ENCODE data around the gene SLC45A1.

Gene SLC45A1

DNA sequence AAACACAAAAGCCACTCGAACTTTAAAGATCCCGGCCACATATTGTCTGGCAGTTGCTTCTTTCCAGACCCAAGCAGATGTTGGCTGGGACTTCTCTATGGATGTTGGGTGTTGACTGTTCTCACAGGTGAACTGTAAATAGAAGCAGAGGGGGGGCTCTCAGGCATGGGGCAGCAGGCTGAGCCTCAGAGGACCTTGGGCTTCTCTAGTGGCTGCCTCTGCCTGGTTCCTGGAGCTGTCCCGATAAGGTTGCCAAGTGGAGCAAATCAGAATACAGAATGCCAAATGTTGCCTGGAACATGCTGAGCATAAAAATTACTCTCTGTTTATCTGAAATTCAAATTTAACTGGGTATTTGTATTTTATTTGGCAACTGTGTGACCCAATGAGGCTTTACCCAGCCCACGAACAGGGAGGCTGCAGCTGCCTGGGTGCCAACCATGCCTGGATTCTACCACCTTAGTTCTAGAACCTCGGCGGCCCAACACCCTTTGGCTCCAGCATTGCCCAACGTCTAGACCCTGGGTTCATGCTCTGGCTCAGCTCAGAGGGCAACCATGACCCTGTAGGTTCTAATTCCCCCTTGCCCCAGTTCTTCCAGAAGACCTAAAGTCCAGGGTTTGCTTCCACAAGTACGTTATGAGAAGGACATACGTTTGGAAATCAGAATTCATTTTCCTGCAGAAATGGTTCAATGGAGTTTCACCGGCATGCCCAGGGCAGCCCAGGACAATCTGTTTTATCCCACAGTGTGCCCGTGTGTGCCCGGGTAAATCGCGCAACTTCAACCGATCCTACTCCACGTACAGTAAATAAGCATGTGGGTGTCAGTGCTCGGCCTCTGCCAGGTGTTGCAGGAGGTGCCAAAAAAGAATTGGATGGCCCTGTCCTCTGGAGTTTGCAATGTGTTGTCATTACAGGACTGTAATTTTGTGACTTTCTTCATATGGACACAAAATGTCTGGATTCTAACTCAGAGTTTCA lies 5.4 kb upstream of the SLC45A1 start:
- H3K27ac ChIP-seq, result peak overlapping the region; percentile 1; the same call in 1 of the 2 replicates
- TF ChIP-seq ZFX (IDR thresholded peaks at IDR 0.05), result no peak
- TF ChIP-seq, protein P1, sequence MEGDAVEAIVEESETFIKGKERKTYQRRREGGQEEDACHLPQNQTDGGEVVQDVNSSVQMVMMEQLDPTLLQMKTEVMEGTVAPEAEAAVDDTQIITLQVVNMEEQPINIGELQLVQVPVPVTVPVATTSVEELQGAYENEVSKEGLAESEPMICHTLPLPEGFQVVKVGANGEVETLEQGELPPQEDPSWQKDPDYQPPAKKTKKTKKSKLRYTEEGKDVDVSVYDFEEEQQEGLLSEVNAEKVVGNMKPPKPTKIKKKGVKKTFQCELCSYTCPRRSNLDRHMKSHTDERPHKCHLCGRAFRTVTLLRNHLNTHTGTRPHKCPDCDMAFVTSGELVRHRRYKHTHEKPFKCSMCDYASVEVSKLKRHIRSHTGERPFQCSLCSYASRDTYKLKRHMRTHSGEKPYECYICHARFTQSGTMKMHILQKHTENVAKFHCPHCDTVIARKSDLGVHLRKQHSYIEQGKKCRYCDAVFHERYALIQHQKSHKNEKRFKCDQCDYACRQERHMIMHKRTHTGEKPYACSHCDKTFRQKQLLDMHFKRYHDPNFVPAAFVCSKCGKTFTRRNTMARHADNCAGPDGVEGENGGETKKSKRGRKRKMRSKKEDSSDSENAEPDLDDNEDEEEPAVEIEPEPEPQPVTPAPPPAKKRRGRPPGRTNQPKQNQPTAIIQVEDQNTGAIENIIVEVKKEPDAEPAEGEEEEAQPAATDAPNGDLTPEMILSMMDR (conservative IDR thresholded peaks at IDR 0.05), result no peak

DNA sequence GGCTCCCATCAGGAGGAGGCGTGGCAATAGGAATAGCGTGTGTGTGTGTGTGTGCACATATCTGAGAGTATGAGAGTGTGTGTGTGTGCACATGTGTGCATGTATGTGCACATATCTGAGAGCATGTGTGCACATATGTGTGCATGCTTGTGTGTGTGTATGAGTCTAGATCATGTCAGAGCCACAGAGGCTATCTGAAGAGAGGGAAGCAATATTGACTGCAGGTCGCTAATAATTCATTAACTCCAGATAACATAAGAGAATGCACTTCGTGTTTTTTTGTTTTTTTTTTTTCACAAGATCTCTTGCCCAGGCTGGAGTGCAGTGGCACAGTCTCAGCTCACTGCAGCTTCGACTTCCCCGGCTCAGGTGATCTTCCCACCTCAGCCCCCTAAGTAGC lies 4.7 kb upstream of the SLC45A1 start:
- H3K27ac ChIP-seq, result peak overlapping the region; percentile 4
- no peak for TF ChIP-seq ZFX (IDR thresholded peaks at IDR 0.05)
- TF ChIP-seq, protein P1 (conservative IDR thresholded peaks at IDR 0.05), result no peak

DNA sequence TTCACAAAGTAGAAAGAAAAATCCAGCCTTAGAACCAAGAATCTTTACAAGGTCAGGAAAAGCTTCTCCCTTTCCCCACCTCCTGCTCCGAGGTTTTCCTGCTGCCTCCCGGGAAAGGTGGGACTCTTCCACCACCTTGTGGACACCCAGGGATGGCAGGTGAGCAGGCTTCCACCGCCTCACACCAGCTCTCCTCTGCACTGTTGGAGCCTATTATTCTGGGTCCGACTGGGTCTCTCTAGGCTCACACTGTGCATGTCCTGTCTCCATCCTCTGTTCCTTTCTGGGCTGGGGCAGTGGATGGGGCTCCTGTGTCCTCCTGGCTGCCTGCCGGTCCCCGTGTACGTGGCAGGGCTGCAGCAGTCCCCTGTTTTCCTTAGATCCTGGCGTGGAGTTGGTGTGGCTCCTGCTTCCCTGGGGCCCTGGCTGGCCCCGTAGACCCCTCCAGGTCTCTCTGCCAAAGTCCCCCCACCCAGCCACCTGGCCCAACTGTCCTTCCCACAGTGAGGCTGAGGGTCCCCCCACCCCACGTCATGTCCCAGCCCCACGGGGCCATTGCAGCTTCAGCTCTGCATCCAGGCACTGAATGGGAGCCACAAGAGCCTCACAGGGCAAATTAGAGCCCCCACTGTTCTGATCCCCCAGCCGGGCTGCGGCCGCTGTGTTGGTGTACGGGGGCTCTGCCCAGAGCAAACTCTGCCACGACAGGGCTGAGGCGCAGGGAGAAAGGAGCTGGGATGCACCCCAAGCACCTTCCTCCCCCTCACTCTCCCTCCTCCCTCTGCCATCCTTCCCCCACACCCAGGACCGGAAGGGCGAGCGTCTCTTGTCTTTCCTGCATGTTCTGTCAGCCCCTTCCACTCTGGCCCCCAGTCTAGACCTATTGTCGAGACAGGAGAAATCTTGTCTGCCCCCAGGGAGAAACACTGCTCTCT lies 3.3 kb upstream of the SLC45A1 start:
- peak overlapping the region; percentile 4; the same call in 1 of the 2 replicates for H3K27ac ChIP-seq
- TF ChIP-seq, protein P1 (conservative IDR thresholded peaks at IDR 0.05), result peak; percentile 94
- no peak for TF ChIP-seq ZFX (IDR thresholded peaks at IDR 0.05)

DNA sequence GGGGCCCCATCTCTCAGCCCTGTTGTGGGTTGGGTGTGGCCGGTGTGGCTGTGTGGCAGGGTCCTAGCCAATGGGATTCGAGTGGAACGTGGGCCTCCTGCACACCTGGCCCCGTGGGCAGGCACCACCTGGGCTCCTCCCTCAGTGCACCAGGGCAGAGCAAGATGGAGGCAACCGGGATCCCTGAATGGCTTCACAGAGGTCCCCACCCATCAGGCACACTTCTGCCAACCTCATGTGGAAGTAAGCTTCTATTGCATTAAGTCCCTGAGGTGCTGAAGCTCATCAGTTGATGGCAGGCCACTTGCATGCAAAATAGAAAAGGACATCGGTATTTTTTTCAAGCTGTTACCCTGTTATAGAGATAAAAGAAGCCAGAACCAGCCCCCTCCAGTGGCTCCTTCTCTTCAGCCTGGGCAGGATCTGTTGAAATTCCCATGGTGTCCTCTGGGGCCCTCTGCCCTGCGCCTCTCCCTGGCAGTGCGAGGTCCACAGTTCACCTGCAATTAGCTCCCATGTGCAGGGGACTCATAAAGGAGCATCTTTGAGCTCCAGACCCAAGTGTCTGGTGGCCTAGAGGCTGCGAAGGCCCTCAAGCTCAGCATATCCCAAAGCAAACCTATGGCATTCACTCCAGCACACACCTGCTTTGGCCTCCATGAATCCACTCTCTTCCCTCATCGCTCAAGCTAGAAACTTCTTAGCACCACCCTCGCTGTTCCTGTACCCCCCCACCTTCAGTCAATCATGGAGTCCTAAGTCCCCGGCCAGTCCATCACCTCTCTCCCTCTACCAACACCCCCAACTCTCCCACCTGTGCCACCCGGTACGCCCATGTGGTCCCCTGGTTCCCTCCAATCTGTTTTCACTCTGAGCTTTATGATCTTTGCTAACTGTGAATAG lies 2.1 kb upstream of the SLC45A1 start:
- TF ChIP-seq, protein P1 (conservative IDR thresholded peaks at IDR 0.05), result no peak
- no peak for TF ChIP-seq ZFX (IDR thresholded peaks at IDR 0.05)

DNA sequence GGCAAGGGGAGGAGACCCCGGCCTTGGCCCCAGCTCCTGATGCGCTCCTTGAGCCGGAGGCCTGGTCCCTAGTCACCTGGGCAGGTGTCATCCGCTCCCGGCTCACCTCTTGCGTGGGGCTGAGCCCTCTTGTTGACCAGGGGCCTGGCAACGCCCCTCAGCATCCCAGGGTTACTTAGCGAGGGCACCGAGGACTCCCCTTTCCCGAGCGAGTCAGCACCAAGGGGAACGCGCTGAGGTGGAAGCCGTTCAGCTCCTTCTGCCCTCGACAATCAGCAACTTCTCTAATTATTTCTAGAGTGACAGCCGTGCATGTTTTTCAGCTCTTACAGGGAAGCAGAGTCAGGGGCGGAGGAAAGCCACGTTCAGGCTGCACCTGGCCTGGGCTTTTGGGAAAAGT lies 522 bp downstream of the SLC45A1 start:
- TF ChIP-seq ZFX (IDR thresholded peaks at IDR 0.05), result no peak
- TF ChIP-seq, protein P1 (conservative IDR thresholded peaks at IDR 0.05), result no peak
- H3K27ac ChIP-seq, result peak overlapping the region; percentile 8; the same call in 1 of the 2 replicates

More for the DNA sequence above, 2.1 kb upstream of the SLC45A1 start:
- no peak overlapping the region for H3K27ac ChIP-seq

DNA sequence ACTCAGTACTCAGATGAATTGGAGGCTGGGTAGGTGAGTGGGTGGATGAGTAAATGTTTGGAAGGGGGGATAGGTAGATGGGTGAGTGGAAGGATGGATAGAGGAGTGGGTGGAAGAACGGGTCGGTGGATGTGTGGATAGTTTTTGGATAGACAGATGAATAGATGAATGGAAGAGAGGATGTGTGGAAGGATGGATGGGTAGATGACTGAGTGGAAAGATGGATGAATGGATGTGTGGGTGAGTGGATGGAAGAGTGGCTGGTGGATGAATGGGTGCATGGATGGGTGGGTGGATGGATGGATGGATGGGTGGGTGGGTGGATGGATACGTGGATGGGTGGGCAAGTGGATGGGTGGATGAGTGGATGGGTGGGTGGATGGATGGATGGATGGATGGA lies 3.7 kb downstream of the SLC45A1 start:
- no peak for TF ChIP-seq ZFX (IDR thresholded peaks at IDR 0.05)
- TF ChIP-seq, protein P1 (conservative IDR thresholded peaks at IDR 0.05), result no peak

More for the DNA sequence above, 3.7 kb downstream of the SLC45A1 start:
- no peak overlapping the region for H3K27ac ChIP-seq
